CD14-positive monocyte (primary cell): ENCODE results near the gene MTG2. TPM values are rescaled to one million over a fixed set of nuclear protein-coding genes. Genes with fewer than 3 reads are reported as not detected.

Experiments used
- DNase-seq, 3 donors: peaks; one replicate each; pipeline ENCODE4 v3.0.0-alpha.2; 2011 to 2022
- H2AFZ ChIP-seq: 2 replicates; pipeline ENCODE4 v1.6.0; 2012; ENCODE audit warnings: mild to moderate bottlenecking, low read depth, low read length, inconsistent platforms; ENCODE audit not compliant: insufficient read depth, poor library complexity, severe bottlenecking
- H3K27ac ChIP-seq, 2 donors: 1 replicate in 1 of 2; 2 replicates in 1 of 2; pipeline ENCODE4 v1.5.1; 2012 to 2013; ENCODE audit warnings: low read length in 2 of 2, control low read depth in 1 of 2, inconsistent platforms in 1 of 2, low read depth in 1 of 2, mild to moderate bottlenecking in 1 of 2
- H3K27me3 ChIP-seq, 2 donors: one replicate each; pipeline versions ENCODE4 v1.6.0 to v1.6.1; 2011 to 2013; ENCODE audit warnings: low read length in 2 of 2; ENCODE audit not compliant: control insufficient read depth in 2 of 2, insufficient read depth in 2 of 2
- H3K36me3 ChIP-seq, 2 donors: replicated peaks in 1 of 2; 1 replicate in 1 of 2; 2 replicates in 1 of 2; pipeline versions ENCODE4 v1.5.1 to v1.6.1; 2012 to 2013; ENCODE audit warnings: low read length in 2 of 2, control low read depth in 1 of 2, inconsistent platforms in 1 of 2, mild to moderate bottlenecking in 1 of 2; ENCODE audit not compliant: insufficient read depth in 2 of 2, control insufficient read depth in 1 of 2
- H3K4me1 ChIP-seq, 2 donors: 1 replicate in 1 of 2; 2 replicates in 1 of 2; pipeline versions ENCODE4 v1.5.1 to v1.6.1; 2012 to 2013; ENCODE audit warnings: low read length in 2 of 2, control low read depth in 1 of 2, inconsistent platforms in 1 of 2, mild to moderate bottlenecking in 1 of 2, moderate library complexity in 1 of 2; ENCODE audit not compliant: insufficient read depth in 2 of 2, control insufficient read depth in 1 of 2
- H3K4me2 ChIP-seq: replicated peaks from 2 replicates; pipeline ENCODE3; 2012; ENCODE audit warnings: low read length, moderate library complexity, mild to moderate bottlenecking; ENCODE audit not compliant: poor library complexity, severe bottlenecking; ENCODE audit errors: extremely low read depth
- H3K4me3 ChIP-seq, 3 experiments: fragments of 200-600 bp in 1 of 3; sonication (generic) in 1 of 3; replicated peaks in 1 of 3; 1 replicate in 2 of 3; 2 replicates in 1 of 3; pipeline ENCODE4 v1.5.1; 2011 to 2013; ENCODE audit warnings: low read length in 3 of 3, mild to moderate bottlenecking in 3 of 3, control low read depth in 2 of 3, low read depth in 2 of 3, inconsistent platforms in 1 of 3, moderate library complexity in 1 of 3
- H3K79me2 ChIP-seq: 2 replicates; pipeline ENCODE4 v1.6.0; 2012; ENCODE audit warnings: mild to moderate bottlenecking, control low read depth, inconsistent platforms, low read length, moderate library complexity; ENCODE audit not compliant: insufficient read depth
- H3K9ac ChIP-seq: 2 replicates; pipeline ENCODE4 v1.6.0; 2017; ENCODE audit warnings: low read length, mild to moderate bottlenecking; ENCODE audit not compliant: insufficient read depth, poor library complexity, severe bottlenecking
- H3K9me3 ChIP-seq, 2 donors: replicated peaks in 1 of 2; 1 replicate in 1 of 2; 2 replicates in 1 of 2; pipeline versions ENCODE4 v1.5.1 to v1.6.1; 2012 to 2013; ENCODE audit warnings: low read length in 2 of 2, control low read depth in 1 of 2; ENCODE audit not compliant: control insufficient read depth in 1 of 2, insufficient read depth in 1 of 2
- H4K20me1 ChIP-seq: 2 replicates; pipeline ENCODE4 v1.6.0; 2012; ENCODE audit warnings: mild to moderate bottlenecking, low read length, control low read depth, moderate library complexity; ENCODE audit not compliant: insufficient read depth
- H3K27ac Mint-ChIP-seq, 7 donors: one replicate each; pipeline ENCODE4 v1.8.0; 2020; ENCODE audit warnings: mild to moderate bottlenecking in 7 of 7, mixed read lengths in 7 of 7, moderate library complexity in 6 of 7, inconsistent platforms in 2 of 7
- H3K27me3 Mint-ChIP-seq, 3 donors: one replicate each; pipeline ENCODE4 v1.8.0; 2021 to 2022; ENCODE audit warnings: low read depth in 3 of 3, mild to moderate bottlenecking in 3 of 3, mixed read lengths in 3 of 3, moderate library complexity in 3 of 3, inconsistent platforms in 1 of 3
- H3K36me3 Mint-ChIP-seq, 2 donors: one replicate each; pipeline ENCODE4 v1.8.0; 2020; ENCODE audit warnings: mixed read lengths in 2 of 2, inconsistent platforms in 1 of 2, mild to moderate bottlenecking in 1 of 2
- H3K4me1 Mint-ChIP-seq: one replicate; pipeline ENCODE4 v1.8.0; 2020; ENCODE audit warnings: mild to moderate bottlenecking, mixed read lengths
- H3K4me3 Mint-ChIP-seq, 2 donors: one replicate each; pipeline ENCODE4 v1.8.0; 2020; ENCODE audit warnings: mild to moderate bottlenecking in 2 of 2, mixed read lengths in 2 of 2, moderate library complexity in 1 of 2
- H3K9me3 Mint-ChIP-seq, 7 donors: one replicate each; pipeline ENCODE4 v1.8.0; 2020 to 2022; ENCODE audit warnings: mixed read lengths in 7 of 7, mild to moderate bottlenecking in 6 of 7, moderate library complexity in 6 of 7, inconsistent platforms in 2 of 7
- WGBS: methylation state at CpG from one replicate; pipeline ENCODE4 v1.1.5; 2013; ENCODE audit warnings: missing lambda C conversion rate; ENCODE audit not compliant: insufficient coverage; 5-methylcytosine and 5-hydroxymethylcytosine counted together
- intact Hi-C, 2 donors: fragments of 100-400 bp; cut with micrococcal nuclease; formaldehyde crosslinking; loops; one replicate each; pipeline versions ENCODE4 v1.15.0 to v1.15.1; 2023
- polyA plus RNA-seq, 3 donors: library from polyadenylated mRNA; depleted of rRNA in 1 of 3; unstranded in 2 of 3; stranded (reverse) in 1 of 3; fragments of 300-500 nt in 2 of 3; fragments of >200 nt in 1 of 3; fragmentation: Illumina TruSeq in 2 of 3; gene quantifications; 1 replicate in 2 of 3; 2 replicates in 1 of 3; pipeline ENCODE4 v1.2.3, GENCODE V29; 2012 to 2021
- TF ChIP-seq, protein P1 (sequence below): fragments of 200-600 bp; IDR thresholded peaks from one replicate; pipeline ENCODE4 v1.8.0; 2022; ENCODE audit warnings: antibody characterized with exemption, mild to moderate bottlenecking

Gene MTG2
- polyA plus RNA-seq, 3 donors, result 10.8 to 16.1 (median 14.9) TPM

DNA sequence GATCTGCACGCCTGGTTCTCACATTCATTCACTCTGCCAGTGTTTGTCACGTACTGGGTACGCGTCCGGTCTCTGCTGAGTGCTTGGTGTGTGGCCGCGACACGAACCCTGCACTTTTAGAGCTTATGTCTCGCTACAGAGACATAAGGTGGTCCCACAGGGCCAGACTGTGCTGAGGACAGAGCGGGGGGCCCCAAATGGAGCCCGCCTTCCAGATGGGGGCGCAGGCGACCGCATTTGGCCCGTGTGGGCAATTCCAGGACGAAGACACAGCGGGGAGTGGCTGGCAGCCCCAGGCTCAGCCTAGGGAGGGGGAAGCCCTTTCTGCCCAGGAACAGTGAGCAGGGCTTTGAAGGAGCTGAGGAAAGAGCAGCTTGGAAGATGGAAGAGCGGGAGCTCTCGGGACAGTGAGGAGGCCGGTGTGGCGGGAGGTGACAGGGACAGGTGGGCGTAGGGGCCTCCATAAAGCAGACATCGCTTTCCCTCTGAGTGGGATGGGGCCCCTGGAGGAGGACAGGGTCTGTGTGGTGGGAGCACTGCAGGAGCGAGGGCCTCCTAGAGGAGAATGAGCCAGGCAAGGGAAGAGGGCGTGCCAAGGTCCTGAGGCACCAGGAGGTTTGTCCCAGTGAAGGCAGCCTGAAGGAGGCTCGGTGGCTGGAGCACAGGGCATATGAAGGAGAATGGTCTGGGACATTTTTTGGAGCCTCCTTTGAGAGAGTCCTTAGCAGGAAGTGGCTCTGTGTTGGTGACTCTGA is 7.8 kb upstream of the MTG2 start:
- Histone ChIP-seq H3K79me2 (no peaks in the 10 kb centered on the region), H3K4me3 (no peak overlapping the region), H3K4me2 (no peak overlapping the region), H3K9me3 (no peaks in the 10 kb centered on the region), H3K9ac (no peak overlapping the region), H3K36me3 (peaks cover 27 to 47% of the 10 kb centered on the region in 2 donors), H2AFZ (no peak overlapping the region), H3K27me3 (no peaks in the 10 kb centered on the region), H3K27ac (no peak overlapping the region), H4K20me1 (no peaks in the 10 kb centered on the region), H3K4me1 (no peaks in the 10 kb centered on the region)
- Mint-ChIP-seq H3K27me3 (peaks cover 0 to 2% (median 0%) of the 10 kb centered on the region in 3 donors), H3K36me3 (peaks cover 31 to 80% of the 10 kb centered on the region in 2 donors), H3K4me1 (no peaks in the 10 kb centered on the region), H3K9me3 (no peaks in the 10 kb centered on the region), H3K4me3 (no peak overlapping the region), H3K27ac (peak overlapping the region in 6 of 7 donors; percentile 20 to 75 (median 44))
- intact Hi-C loops, result no loop called here
- 96% methylated on average over 25 of the region's 26 CpGs for WGBS
- DNase-seq, result no peak
- TF ChIP-seq, protein P1, sequence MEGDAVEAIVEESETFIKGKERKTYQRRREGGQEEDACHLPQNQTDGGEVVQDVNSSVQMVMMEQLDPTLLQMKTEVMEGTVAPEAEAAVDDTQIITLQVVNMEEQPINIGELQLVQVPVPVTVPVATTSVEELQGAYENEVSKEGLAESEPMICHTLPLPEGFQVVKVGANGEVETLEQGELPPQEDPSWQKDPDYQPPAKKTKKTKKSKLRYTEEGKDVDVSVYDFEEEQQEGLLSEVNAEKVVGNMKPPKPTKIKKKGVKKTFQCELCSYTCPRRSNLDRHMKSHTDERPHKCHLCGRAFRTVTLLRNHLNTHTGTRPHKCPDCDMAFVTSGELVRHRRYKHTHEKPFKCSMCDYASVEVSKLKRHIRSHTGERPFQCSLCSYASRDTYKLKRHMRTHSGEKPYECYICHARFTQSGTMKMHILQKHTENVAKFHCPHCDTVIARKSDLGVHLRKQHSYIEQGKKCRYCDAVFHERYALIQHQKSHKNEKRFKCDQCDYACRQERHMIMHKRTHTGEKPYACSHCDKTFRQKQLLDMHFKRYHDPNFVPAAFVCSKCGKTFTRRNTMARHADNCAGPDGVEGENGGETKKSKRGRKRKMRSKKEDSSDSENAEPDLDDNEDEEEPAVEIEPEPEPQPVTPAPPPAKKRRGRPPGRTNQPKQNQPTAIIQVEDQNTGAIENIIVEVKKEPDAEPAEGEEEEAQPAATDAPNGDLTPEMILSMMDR, result no peak

DNA sequence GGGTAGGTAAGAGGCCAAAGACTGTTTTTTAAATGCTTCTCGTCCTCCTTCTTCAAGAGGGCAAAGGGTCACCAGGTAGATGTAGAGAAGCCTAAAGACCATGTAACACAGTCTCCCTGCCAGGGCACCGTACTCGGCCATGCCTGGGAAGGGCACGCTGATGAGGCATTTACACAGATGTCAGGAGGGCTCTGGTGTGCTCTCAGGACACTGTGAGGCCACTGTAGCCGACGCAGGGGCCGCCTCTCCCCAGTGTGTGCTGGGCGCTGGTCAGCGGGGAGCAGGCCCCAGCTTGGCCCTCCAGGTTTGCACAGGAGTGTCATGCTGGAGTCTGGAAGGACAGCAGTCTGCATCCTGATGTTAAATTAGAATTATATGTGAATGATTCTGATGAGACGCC is 7.1 kb upstream of the MTG2 start:
- Mint-ChIP-seq H3K4me3 (no peak overlapping the region), H3K27me3 (peaks cover 0 to 2% (median 0%) of the 10 kb centered on the region in 3 donors), H3K36me3 (peaks cover 33 to 75% of the 10 kb centered on the region in 2 donors), H3K4me1 (no peaks in the 10 kb centered on the region), H3K9me3 (no peaks in the 10 kb centered on the region), H3K27ac (peak overlapping the region in 1 of 7 donors; percentile 61)
- 98% methylated on average over 7 of the region's 10 CpGs for WGBS
- H3K4me3 ChIP-seq, result no peak overlapping the region
- DNase-seq, result no peak
- H3K9ac ChIP-seq, result no peak overlapping the region
- no peaks in the 10 kb centered on the region for H3K27me3 ChIP-seq
- H3K9me3 ChIP-seq, result no peaks in the 10 kb centered on the region
- no peaks in the 10 kb centered on the region for H3K4me1 ChIP-seq
- H3K4me2 ChIP-seq, result no peak overlapping the region
- H2AFZ ChIP-seq, result no peak overlapping the region
- H3K36me3 ChIP-seq, result peaks cover 27 to 47% of the 10 kb centered on the region in 2 donors
- intact Hi-C loops, result no loop called here
- TF ChIP-seq, protein P1, result no peak
- no peaks in the 10 kb centered on the region for H3K79me2 ChIP-seq
- no peaks in the 10 kb centered on the region for H4K20me1 ChIP-seq
- H3K27ac ChIP-seq, result no peak overlapping the region
